ENCODE results near the gene SORCS2.

The SORCS2 gene

GRCh38 chr4:7365462-7366179 is 173.3 kb downstream of the SORCS2 start:
- no peak for TF ChIP-seq YY1 (IDR thresholded peaks at IDR 0.05; ENCODE audit: low read depth)
- TF ChIP-seq EGR1 (IDR thresholded peaks at IDR 0.05) = no peak
- TF ChIP-seq FOXM1 (IDR thresholded peaks at IDR 0.05; ENCODE audit: borderline replicate concordance, low read depth) = no peak
- TF ChIP-seq CREB1 (IDR thresholded peaks at IDR 0.05; ENCODE audit: low read depth) = no peak
- TF ChIP-seq ZBTB7A (IDR thresholded peaks at IDR 0.05; ENCODE audit: low read depth) = no peak
- TF ChIP-seq RAD21 (IDR thresholded peaks at IDR 0.05; ENCODE audit: low read depth) = no peak
- TF ChIP-seq, protein P1, sequence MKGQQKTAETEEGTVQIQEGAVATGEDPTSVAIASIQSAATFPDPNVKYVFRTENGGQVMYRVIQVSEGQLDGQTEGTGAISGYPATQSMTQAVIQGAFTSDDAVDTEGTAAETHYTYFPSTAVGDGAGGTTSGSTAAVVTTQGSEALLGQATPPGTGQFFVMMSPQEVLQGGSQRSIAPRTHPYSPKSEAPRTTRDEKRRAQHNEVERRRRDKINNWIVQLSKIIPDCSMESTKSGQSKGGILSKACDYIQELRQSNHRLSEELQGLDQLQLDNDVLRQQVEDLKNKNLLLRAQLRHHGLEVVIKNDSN (IDR thresholded peaks at IDR 0.05) = no peak; the same call in 1 of the 2 replicates
- peak; percentile 77 for TF ChIP-seq TCF12 (IDR thresholded peaks at IDR 0.05; ENCODE audit: low read depth)
- TF ChIP-seq NFIC (IDR thresholded peaks at IDR 0.05) = peak; percentile 67
- no peak for TF ChIP-seq REST (IDR thresholded peaks at IDR 0.05; ENCODE audit: low read depth)
- no peak for TF ChIP-seq TEAD4 (IDR thresholded peaks at IDR 0.05)
- no peak for TF ChIP-seq TAF1 (IDR thresholded peaks at IDR 0.05; ENCODE audit: low read depth)
- no peak for TF ChIP-seq CEBPB (IDR thresholded peaks at IDR 0.05)
- peak; percentile 13; the same call in 1 of the 2 replicates for TF ChIP-seq EP300 (IDR thresholded peaks at IDR 0.05; ENCODE audit: borderline replicate concordance)
- TF ChIP-seq MAX (IDR thresholded peaks at IDR 0.05) = no peak

DNA sequence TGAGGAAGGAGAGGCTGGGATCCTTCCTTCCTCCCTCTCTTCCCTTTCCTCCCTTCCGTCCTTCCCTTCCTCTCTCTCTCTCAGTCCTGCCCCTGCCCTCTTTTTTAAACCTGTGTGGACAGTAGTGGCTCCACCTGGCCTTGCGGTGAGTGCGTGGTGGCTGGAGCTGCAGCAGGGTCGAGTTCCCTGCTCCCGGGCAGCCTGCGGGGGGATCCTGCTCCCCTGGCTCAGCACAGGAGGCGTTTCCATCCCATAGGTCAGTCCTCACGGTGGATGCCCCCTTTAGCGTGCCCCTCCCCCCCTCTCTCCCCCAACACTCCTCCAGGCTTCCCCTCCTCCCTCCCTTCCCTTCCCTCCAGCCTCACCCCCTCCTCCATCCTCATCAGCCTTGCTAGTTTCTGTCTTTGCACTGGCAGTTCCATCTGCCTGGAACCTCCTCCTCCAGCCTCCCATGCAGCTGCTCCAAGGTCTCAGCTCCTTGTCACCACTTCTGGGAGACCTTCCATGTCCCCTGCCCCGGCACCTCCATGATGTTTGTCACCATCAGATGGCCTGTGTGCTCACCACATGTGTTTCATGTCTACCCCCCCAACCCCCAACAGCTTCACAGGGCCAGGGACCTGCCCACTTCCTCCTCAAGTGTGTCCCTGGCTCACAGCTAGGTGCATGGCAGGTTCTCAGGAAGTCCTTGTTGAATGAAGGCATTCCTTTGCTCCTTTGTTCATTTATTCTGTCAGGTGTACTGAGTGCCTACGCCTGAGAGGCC is 174.0 kb downstream of the SORCS2 start:
- no peak for TF ChIP-seq RAD21 (IDR thresholded peaks at IDR 0.05; ENCODE audit: low read depth)
- TF ChIP-seq FOXM1 (IDR thresholded peaks at IDR 0.05; ENCODE audit: borderline replicate concordance, low read depth) = no peak
- TF ChIP-seq, protein P1 (IDR thresholded peaks at IDR 0.05) = no peak
- no peak for TF ChIP-seq NFIC (IDR thresholded peaks at IDR 0.05)
- TF ChIP-seq EP300 (IDR thresholded peaks at IDR 0.05; ENCODE audit: borderline replicate concordance) = no peak
- TF ChIP-seq CREB1 (IDR thresholded peaks at IDR 0.05; ENCODE audit: low read depth) = no peak
- TF ChIP-seq YY1 (IDR thresholded peaks at IDR 0.05; ENCODE audit: low read depth) = no peak
- no peak for TF ChIP-seq TEAD4 (IDR thresholded peaks at IDR 0.05)
- no peak for TF ChIP-seq EGR1 (IDR thresholded peaks at IDR 0.05)
- no peak for TF ChIP-seq REST (IDR thresholded peaks at IDR 0.05; ENCODE audit: low read depth)
- TF ChIP-seq ZBTB7A (IDR thresholded peaks at IDR 0.05; ENCODE audit: low read depth) = no peak
- no peak for TF ChIP-seq CEBPB (IDR thresholded peaks at IDR 0.05)

GRCh38 chr4:7366954-7367353 is 174.6 kb downstream of the SORCS2 start:
- TF ChIP-seq ZBTB7A (IDR thresholded peaks at IDR 0.05; ENCODE audit: low read depth) = no peak
- no peak for TF ChIP-seq CEBPB (IDR thresholded peaks at IDR 0.05)
- no peak for TF ChIP-seq YY1 (IDR thresholded peaks at IDR 0.05; ENCODE audit: low read depth)
- TF ChIP-seq NFIC (IDR thresholded peaks at IDR 0.05) = no peak
- TF ChIP-seq EP300 (IDR thresholded peaks at IDR 0.05; ENCODE audit: borderline replicate concordance) = no peak
- no peak for TF ChIP-seq TCF12 (IDR thresholded peaks at IDR 0.05; ENCODE audit: low read depth)
- no peak for TF ChIP-seq EGR1 (IDR thresholded peaks at IDR 0.05)
- TF ChIP-seq CREB1 (IDR thresholded peaks at IDR 0.05; ENCODE audit: low read depth) = no peak
- no peak for TF ChIP-seq MAX (IDR thresholded peaks at IDR 0.05)
- no peak for TF ChIP-seq FOXM1 (IDR thresholded peaks at IDR 0.05; ENCODE audit: borderline replicate concordance, low read depth)
- TF ChIP-seq, protein P1 (IDR thresholded peaks at IDR 0.05) = no peak
- TF ChIP-seq TEAD4 (IDR thresholded peaks at IDR 0.05) = no peak

DNA sequence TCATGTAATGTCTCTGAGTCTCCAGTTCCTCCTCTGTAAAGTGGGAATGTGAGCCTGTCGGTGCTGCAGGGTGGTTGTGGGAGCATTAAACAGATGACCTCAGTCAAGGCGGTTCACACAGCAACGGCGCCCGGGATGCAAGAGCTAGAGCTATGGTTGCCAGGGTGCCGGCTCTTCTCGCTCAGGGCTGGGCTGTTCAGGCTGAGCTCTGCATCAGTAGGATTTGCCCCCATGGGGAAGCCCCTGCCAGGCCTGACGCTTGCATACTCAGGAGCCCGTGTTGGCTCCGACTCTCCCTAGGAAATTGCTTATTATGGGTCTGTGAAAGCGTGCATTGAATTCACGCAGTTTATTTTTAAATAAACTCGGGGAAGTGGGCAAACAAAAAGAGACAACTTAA is 175.1 kb downstream of the SORCS2 start:
- TF ChIP-seq CEBPB (IDR thresholded peaks at IDR 0.05) (no peak), REST (IDR thresholded peaks at IDR 0.05; ENCODE audit: low read depth) (no peak), CREB1 (IDR thresholded peaks at IDR 0.05; ENCODE audit: low read depth) (no peak), FOXM1 (IDR thresholded peaks at IDR 0.05; ENCODE audit: borderline replicate concordance, low read depth) (no peak), MAX (IDR thresholded peaks at IDR 0.05) (no peak), NFIC (IDR thresholded peaks at IDR 0.05) (no peak), EP300 (IDR thresholded peaks at IDR 0.05; ENCODE audit: borderline replicate concordance) (no peak), TCF12 (IDR thresholded peaks at IDR 0.05; ENCODE audit: low read depth) (no peak), YY1 (IDR thresholded peaks at IDR 0.05; ENCODE audit: low read depth) (no peak), ZBTB7A (IDR thresholded peaks at IDR 0.05; ENCODE audit: low read depth) (no peak)

Measured in Ishikawa (cell line).